Measurements from ENCODE around the gene OTOP2.

DNA sequence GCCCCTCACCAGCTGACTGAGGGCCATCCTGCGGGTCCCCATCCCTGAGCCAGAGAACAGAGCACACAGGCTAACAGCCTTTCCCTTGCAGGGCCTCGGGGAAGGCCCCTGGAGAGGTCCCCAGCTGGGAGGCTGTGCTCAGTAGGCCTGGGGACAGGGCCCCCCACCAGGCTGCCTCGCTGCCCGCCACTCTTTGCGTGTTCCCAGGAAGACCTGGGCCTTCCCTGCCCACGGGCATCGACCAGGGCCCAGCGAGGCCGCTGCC, 47.7 kb downstream of the OTOP2 start:
- TF ChIP-seq, protein P1, sequence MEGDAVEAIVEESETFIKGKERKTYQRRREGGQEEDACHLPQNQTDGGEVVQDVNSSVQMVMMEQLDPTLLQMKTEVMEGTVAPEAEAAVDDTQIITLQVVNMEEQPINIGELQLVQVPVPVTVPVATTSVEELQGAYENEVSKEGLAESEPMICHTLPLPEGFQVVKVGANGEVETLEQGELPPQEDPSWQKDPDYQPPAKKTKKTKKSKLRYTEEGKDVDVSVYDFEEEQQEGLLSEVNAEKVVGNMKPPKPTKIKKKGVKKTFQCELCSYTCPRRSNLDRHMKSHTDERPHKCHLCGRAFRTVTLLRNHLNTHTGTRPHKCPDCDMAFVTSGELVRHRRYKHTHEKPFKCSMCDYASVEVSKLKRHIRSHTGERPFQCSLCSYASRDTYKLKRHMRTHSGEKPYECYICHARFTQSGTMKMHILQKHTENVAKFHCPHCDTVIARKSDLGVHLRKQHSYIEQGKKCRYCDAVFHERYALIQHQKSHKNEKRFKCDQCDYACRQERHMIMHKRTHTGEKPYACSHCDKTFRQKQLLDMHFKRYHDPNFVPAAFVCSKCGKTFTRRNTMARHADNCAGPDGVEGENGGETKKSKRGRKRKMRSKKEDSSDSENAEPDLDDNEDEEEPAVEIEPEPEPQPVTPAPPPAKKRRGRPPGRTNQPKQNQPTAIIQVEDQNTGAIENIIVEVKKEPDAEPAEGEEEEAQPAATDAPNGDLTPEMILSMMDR (IDR thresholded peaks at IDR 0.05) = no peak
- TF ChIP-seq POLR2A (IDR thresholded peaks at IDR 0.05) = no peak
